GM23338 (cell line): ENCODE data around the gene CROCC2. TPM values are rescaled to one million over a fixed set of nuclear protein-coding genes. Genes with fewer than 3 reads are reported as not detected.

Experiments
- ATAC-seq: fragments of 200-7000 bp; cut with Tn5 transposase; 3 replicates; pipeline ENCODE4 v1.9.1; 2020
- DNase-seq: peaks from one replicate; pipeline ENCODE4 v3.0.0-alpha.2; 2015; ENCODE audit warnings: low spot score
- H2AFZ ChIP-seq: fragments of 200-600 bp; sonication (generic); 2 replicates; pipeline ENCODE4 v1.8.0; 2016; ENCODE audit warnings: antibody characterized with exemption, mild to moderate bottlenecking, moderate library complexity
- H3F3A ChIP-seq: fragments of 200-600 bp; sonication (generic); replicated peaks from 2 replicates; pipeline ENCODE4 v1.8.0; 2017; ENCODE audit warnings: antibody characterized with exemption, mixed run types, low read depth
- H3K27ac ChIP-seq: fragments of 200-600 bp; sonication (generic); 2 replicates; pipeline ENCODE4 v1.6.1; 2016; ENCODE audit warnings: low read depth
- H3K27me3 ChIP-seq: fragments of 200-600 bp; sonication (generic); 2 replicates; pipeline ENCODE4 v1.8.0; 2016; ENCODE audit warnings: mild to moderate bottlenecking, mixed run types, moderate library complexity; ENCODE audit not compliant: insufficient read depth
- H3K36me3 ChIP-seq: fragments of 200-600 bp; sonication (generic); 2 replicates; pipeline ENCODE4 v1.8.0; 2016; ENCODE audit warnings: mild to moderate bottlenecking; ENCODE audit not compliant: insufficient read depth
- H3K4me1 ChIP-seq: fragments of 200-600 bp; sonication (generic); 2 replicates; pipeline ENCODE4 v1.8.0; 2016; ENCODE audit warnings: mild to moderate bottlenecking, moderate library complexity; ENCODE audit not compliant: insufficient read depth
- H3K4me2 ChIP-seq: fragments of 200-600 bp; sonication (generic); 2 replicates; pipeline ENCODE4 v1.7.1; 2017; ENCODE audit warnings: mixed run types
- H3K4me3 ChIP-seq: fragments of 200-600 bp; sonication (generic); 2 replicates; pipeline ENCODE4 v1.6.1; 2016; ENCODE audit warnings: mixed run types
- H3K79me2 ChIP-seq: fragments of 200-600 bp; sonication (generic); replicated peaks from 2 replicates; pipeline ENCODE4 v1.8.0; 2017; ENCODE audit warnings: mild to moderate bottlenecking; ENCODE audit not compliant: insufficient read depth
- H3K9me2 ChIP-seq: fragments of 200-600 bp; sonication (generic); 2 replicates; pipeline ENCODE4 v1.8.0; 2017; ENCODE audit not compliant: insufficient read depth
- H4K20me1 ChIP-seq: fragments of 200-600 bp; sonication (generic); replicated peaks from 2 replicates; pipeline ENCODE4 v1.8.0; 2017; ENCODE audit warnings: mild to moderate bottlenecking; ENCODE audit not compliant: insufficient read depth
- H3K27ac Mint-ChIP-seq: 2 replicates; pipeline ENCODE4 v1.8.0; 2020; ENCODE audit warnings: inconsistent platforms, mild to moderate bottlenecking, moderate library complexity, mixed read lengths
- H3K27me3 Mint-ChIP-seq: 3 replicates; pipeline ENCODE4 v1.8.0; 2022; ENCODE audit warnings: low read depth, mild to moderate bottlenecking, moderate library complexity, mixed read lengths, inconsistent platforms; ENCODE audit not compliant: insufficient read depth, poor library complexity
- H3K36me3 Mint-ChIP-seq: 3 replicates; pipeline ENCODE4 v1.8.0; 2021; ENCODE audit warnings: low read depth, mild to moderate bottlenecking, inconsistent platforms, moderate library complexity, mixed read lengths
- H3K4me1 Mint-ChIP-seq: 3 replicates; pipeline ENCODE4 v1.8.0; 2020; ENCODE audit warnings: mild to moderate bottlenecking, inconsistent platforms, mixed read lengths
- H3K4me3 Mint-ChIP-seq: 3 replicates; pipeline ENCODE4 v1.8.0; 2021; ENCODE audit warnings: moderate library complexity, mild to moderate bottlenecking, inconsistent platforms, mixed read lengths
- H3K9me3 Mint-ChIP-seq: 3 replicates; pipeline ENCODE4 v1.8.0; 2020; ENCODE audit warnings: moderate library complexity, mild to moderate bottlenecking, inconsistent platforms, mixed read lengths
- CREB1 ChIP-seq: fragments of 250-450 bp; sonication (Bioruptor Pico); IDR thresholded peaks from 2 replicates; pipeline ENCODE4 v1.5.0; 2020; ENCODE audit warnings: low read depth, mild to moderate bottlenecking, moderate library complexity
- CTCF ChIP-seq, 2 experiments: fragments of 200-600 bp in 1 of 2; sonication (generic) in 1 of 2; conservative IDR thresholded peaks; 2 replicates each; pipeline versions ENCODE4 v1.5.1 to v1.6.1; 2016 to 2017; ENCODE audit warnings: antibody characterized with exemption in 2 of 2, low read depth in 2 of 2, mild to moderate bottlenecking in 2 of 2, moderate library complexity in 1 of 2
- ETS1 ChIP-seq: IDR thresholded peaks from 2 replicates; pipeline ENCODE4 v1.6.1; 2016; ENCODE audit warnings: antibody characterized with exemption
- EZH2 ChIP-seq: fragments of 200-600 bp; sonication (generic); IDR thresholded peaks from one replicate; pipeline ENCODE4 v1.8.0; 2017; ENCODE audit warnings: antibody characterized with exemption, mild to moderate bottlenecking, low read depth; ENCODE audit not compliant: unreplicated experiment
- EZH2phosphoT487 ChIP-seq: fragments of 200-600 bp; sonication (generic); IDR thresholded peaks from one replicate; pipeline ENCODE4 v1.8.1; 2018; ENCODE audit warnings: antibody characterized with exemption; ENCODE audit not compliant: unreplicated experiment
- JUNB ChIP-seq: IDR thresholded peaks from one replicate; pipeline ENCODE4 v1.6.1; 2016; ENCODE audit warnings: antibody characterized with exemption; ENCODE audit not compliant: unreplicated experiment
- NANOG ChIP-seq: IDR thresholded peaks from 2 replicates; pipeline ENCODE4 v1.6.1; 2016; ENCODE audit warnings: antibody characterized with exemption, borderline replicate concordance
- POLR2AphosphoS5 ChIP-seq: IDR thresholded peaks from 2 replicates; pipeline ENCODE4 v1.6.1; 2016; ENCODE audit warnings: antibody characterized with exemption, low read depth
- STAT1 ChIP-seq: IDR thresholded peaks from one replicate; pipeline ENCODE4 v1.6.1; 2016; ENCODE audit warnings: antibody characterized with exemption; ENCODE audit not compliant: unreplicated experiment
- ZNF114 ChIP-seq: fragments of 250-450 bp; sonication (Bioruptor Pico); IDR thresholded peaks from 2 replicates; pipeline ENCODE4 v1.5.0; 2020; ENCODE audit warnings: mild to moderate bottlenecking, moderate library complexity
- ZNF331 ChIP-seq: fragments of 250-450 bp; sonication (Bioruptor Pico); IDR thresholded peaks from 2 replicates; pipeline ENCODE4 v1.5.0; 2020; ENCODE audit warnings: low read depth, mild to moderate bottlenecking, moderate library complexity
- polyA plus RNA-seq: library from polyadenylated mRNA; unstranded; fragments of >200 nt; fragmentation: Nextera tagmentation; extraction: Ambion mirVana; gene quantifications from 2 replicates; pipeline ENCODE4 v1.2.1, GENCODE V29; 2016
- total RNA-seq: library from RNA; depleted of rRNA; stranded (reverse); fragments of >200 nt; shearing (Covaris generic); gene quantifications from 2 replicates; pipeline ENCODE4 v1.2.3, GENCODE V29; 2014
- TF ChIP-seq, protein P1 (sequence below): fragments of 250-450 bp; sonication (Bioruptor Pico); IDR thresholded peaks from 2 replicates; pipeline ENCODE4 v1.5.0; 2020; ENCODE audit warnings: mild to moderate bottlenecking, moderate library complexity
- TF ChIP-seq, protein P2 (sequence below): IDR thresholded peaks from one replicate; pipeline ENCODE4 v1.6.1; 2018; ENCODE audit warnings: antibody characterized with exemption; ENCODE audit not compliant: unreplicated experiment

CROCC2 gene
- total and polyA plus RNA-seq, 2 experiments from 2014 or later: not detected

GRCh38 chr2:240921995-240922244, 15.8 kb downstream of the CROCC2 start:
- no peaks in the 10 kb centered on the region for H3K9me2 ChIP-seq
- H3K27me3 ChIP-seq: no peaks in the 10 kb centered on the region
- H3K27ac Mint-ChIP-seq: no peak overlapping the region
- H3K36me3 Mint-ChIP-seq: no peaks in the 10 kb centered on the region
- H3K79me2 ChIP-seq: no peaks in the 10 kb centered on the region
- no peak overlapping the region for H3K4me2 ChIP-seq
- no peak overlapping the region for H3K27ac ChIP-seq
- H3K27me3 Mint-ChIP-seq: peaks cover 5% of the 10 kb centered on the region
- no peaks in the 10 kb centered on the region for H3K9me3 Mint-ChIP-seq
- H3K4me1 Mint-ChIP-seq: 0 out of 3 replicates have a peak, but pooled peaks cover 4% of the 10 kb centered on the region
- H4K20me1 ChIP-seq: no peaks in the 10 kb centered on the region
- no peak overlapping the region for H2AFZ ChIP-seq
- no peaks in the 10 kb centered on the region; the same call in 1 of the 2 replicates for H3K4me1 ChIP-seq
- no peaks in the 10 kb centered on the region for H3F3A ChIP-seq
- H3K36me3 ChIP-seq: no peaks in the 10 kb centered on the region
- H3K4me3 Mint-ChIP-seq: no peak overlapping the region
- H3K4me3 ChIP-seq: no peak overlapping the region
- TF ChIP-seq ETS1: no peak
- no peak for TF ChIP-seq POLR2AphosphoS5
- no peak for TF ChIP-seq CREB1 (CRISPR knock-in tag)
- no peak for TF ChIP-seq EZH2phosphoT487
- TF ChIP-seq STAT1: no peak
- no peak for TF ChIP-seq CTCF (conservative IDR thresholded peaks at IDR 0.05; ENCODE audit: low read depth in 2 of 2)
- TF ChIP-seq, protein P1, sequence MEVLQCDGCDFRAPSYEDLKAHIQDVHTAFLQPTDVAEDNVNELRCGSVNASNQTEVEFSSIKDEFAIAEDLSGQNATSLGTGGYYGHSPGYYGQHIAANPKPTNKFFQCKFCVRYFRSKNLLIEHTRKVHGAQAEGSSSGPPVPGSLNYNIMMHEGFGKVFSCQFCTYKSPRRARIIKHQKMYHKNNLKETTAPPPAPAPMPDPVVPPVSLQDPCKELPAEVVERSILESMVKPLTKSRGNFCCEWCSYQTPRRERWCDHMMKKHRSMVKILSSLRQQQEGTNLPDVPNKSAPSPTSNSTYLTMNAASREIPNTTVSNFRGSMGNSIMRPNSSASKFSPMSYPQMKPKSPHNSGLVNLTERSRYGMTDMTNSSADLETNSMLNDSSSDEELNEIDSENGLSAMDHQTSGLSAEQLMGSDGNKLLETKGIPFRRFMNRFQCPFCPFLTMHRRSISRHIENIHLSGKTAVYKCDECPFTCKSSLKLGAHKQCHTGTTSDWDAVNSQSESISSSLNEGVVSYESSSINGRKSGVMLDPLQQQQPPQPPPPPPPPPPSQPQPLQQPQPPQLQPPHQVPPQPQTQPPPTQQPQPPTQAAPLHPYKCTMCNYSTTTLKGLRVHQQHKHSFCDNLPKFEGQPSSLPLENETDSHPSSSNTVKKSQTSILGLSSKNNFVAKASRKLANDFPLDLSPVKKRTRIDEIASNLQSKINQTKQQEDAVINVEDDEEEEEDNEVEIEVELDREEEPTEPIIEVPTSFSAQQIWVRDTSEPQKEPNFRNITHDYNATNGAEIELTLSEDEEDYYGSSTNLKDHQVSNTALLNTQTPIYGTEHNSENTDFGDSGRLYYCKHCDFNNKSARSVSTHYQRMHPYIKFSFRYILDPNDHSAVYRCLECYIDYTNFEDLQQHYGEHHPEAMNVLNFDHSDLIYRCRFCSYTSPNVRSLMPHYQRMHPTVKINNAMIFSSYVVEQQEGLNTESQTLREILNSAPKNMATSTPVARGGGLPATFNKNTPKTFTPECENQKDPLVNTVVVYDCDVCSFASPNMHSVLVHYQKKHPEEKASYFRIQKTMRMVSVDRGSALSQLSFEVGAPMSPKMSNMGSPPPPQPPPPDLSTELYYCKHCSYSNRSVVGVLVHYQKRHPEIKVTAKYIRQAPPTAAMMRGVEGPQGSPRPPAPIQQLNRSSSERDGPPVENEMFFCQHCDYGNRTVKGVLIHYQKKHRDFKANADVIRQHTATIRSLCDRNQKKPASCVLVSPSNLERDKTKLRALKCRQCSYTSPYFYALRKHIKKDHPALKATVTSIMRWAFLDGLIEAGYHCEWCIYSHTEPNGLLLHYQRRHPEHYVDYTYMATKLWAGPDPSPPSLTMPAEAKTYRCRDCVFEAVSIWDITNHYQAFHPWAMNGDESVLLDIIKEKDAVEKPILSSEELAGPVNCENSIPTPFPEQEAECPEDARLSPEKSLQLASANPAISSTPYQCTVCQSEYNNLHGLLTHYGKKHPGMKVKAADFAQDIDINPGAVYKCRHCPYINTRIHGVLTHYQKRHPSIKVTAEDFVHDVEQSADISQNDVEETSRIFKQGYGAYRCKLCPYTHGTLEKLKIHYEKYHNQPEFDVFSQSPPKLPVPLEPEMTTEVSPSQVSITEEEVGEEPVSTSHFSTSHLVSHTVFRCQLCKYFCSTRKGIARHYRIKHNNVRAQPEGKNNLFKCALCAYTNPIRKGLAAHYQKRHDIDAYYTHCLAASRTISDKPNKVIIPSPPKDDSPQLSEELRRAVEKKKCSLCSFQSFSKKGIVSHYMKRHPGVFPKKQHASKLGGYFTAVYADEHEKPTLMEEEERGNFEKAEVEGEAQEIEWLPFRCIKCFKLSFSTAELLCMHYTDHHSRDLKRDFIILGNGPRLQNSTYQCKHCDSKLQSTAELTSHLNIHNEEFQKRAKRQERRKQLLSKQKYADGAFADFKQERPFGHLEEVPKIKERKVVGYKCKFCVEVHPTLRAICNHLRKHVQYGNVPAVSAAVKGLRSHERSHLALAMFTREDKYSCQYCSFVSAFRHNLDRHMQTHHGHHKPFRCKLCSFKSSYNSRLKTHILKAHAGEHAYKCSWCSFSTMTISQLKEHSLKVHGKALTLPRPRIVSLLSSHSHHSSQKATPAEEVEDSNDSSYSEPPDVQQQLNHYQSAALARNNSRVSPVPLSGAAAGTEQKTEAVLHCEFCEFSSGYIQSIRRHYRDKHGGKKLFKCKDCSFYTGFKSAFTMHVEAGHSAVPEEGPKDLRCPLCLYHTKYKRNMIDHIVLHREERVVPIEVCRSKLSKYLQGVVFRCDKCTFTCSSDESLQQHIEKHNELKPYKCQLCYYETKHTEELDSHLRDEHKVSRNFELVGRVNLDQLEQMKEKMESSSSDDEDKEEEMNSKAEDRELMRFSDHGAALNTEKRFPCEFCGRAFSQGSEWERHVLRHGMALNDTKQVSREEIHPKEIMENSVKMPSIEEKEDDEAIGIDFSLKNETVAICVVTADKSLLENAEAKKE (CRISPR knock-in tag): no peak
- TF ChIP-seq JUNB: no peak
- TF ChIP-seq, protein P2, sequence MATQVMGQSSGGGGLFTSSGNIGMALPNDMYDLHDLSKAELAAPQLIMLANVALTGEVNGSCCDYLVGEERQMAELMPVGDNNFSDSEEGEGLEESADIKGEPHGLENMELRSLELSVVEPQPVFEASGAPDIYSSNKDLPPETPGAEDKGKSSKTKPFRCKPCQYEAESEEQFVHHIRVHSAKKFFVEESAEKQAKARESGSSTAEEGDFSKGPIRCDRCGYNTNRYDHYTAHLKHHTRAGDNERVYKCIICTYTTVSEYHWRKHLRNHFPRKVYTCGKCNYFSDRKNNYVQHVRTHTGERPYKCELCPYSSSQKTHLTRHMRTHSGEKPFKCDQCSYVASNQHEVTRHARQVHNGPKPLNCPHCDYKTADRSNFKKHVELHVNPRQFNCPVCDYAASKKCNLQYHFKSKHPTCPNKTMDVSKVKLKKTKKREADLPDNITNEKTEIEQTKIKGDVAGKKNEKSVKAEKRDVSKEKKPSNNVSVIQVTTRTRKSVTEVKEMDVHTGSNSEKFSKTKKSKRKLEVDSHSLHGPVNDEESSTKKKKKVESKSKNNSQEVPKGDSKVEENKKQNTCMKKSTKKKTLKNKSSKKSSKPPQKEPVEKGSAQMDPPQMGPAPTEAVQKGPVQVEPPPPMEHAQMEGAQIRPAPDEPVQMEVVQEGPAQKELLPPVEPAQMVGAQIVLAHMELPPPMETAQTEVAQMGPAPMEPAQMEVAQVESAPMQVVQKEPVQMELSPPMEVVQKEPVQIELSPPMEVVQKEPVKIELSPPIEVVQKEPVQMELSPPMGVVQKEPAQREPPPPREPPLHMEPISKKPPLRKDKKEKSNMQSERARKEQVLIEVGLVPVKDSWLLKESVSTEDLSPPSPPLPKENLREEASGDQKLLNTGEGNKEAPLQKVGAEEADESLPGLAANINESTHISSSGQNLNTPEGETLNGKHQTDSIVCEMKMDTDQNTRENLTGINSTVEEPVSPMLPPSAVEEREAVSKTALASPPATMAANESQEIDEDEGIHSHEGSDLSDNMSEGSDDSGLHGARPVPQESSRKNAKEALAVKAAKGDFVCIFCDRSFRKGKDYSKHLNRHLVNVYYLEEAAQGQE: no peak
- TF ChIP-seq EZH2: no peak
- TF ChIP-seq ZNF331 (CRISPR knock-in tag): no peak
- no peak for TF ChIP-seq ZNF114
- no peak for TF ChIP-seq NANOG
- DNase-seq (no peak), ATAC-seq (no peak)
